AG09309 (cell line): ENCODE measurements around the gene DYNC1I1.

Experiments used
- DNase-seq: peaks from one replicate; pipeline ENCODE4 v3.0.0-alpha.2; 2010; ENCODE audit warnings: low read depth
- H3K4me3 ChIP-seq: 2 replicates; pipeline ENCODE4 v1.5.1; 2011; ENCODE audit warnings: mild to moderate bottlenecking, low read depth, low read length, moderate library complexity; ENCODE audit not compliant: control insufficient read depth
- TF ChIP-seq, protein P1 (sequence below): IDR thresholded peaks from 2 replicates; pipeline ENCODE4 v1.5.1; 2011; ENCODE audit warnings: mild to moderate bottlenecking, low read depth, low read length, inconsistent platforms; ENCODE audit not compliant: insufficient read depth, control insufficient read depth; ENCODE audit errors: missing control alignments

DYNC1I1 gene

DNA sequence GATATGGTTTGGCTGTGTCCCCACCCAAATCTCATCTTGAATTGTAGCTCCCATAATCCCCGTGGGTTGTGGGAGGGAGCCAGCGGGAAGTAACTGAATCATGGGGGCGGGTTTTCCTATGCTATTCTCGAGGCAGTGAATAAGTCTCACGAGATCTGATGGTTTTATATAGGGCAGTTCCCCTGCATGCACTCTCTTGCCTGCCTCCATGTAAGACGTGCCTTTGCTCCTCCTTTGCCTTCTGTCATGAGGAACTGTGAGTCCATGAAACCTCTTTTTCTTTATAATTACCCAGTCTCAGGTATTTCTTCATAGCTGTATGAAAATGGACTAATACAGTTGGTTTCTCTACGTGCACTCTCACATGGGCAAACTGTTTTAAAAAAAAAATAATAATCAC lies 341.8 kb downstream of the DYNC1I1 start:
- no peak for DNase-seq
- H3K4me3 ChIP-seq: no peak overlapping the region
- TF ChIP-seq, protein P1, sequence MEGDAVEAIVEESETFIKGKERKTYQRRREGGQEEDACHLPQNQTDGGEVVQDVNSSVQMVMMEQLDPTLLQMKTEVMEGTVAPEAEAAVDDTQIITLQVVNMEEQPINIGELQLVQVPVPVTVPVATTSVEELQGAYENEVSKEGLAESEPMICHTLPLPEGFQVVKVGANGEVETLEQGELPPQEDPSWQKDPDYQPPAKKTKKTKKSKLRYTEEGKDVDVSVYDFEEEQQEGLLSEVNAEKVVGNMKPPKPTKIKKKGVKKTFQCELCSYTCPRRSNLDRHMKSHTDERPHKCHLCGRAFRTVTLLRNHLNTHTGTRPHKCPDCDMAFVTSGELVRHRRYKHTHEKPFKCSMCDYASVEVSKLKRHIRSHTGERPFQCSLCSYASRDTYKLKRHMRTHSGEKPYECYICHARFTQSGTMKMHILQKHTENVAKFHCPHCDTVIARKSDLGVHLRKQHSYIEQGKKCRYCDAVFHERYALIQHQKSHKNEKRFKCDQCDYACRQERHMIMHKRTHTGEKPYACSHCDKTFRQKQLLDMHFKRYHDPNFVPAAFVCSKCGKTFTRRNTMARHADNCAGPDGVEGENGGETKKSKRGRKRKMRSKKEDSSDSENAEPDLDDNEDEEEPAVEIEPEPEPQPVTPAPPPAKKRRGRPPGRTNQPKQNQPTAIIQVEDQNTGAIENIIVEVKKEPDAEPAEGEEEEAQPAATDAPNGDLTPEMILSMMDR: no peak

DNA sequence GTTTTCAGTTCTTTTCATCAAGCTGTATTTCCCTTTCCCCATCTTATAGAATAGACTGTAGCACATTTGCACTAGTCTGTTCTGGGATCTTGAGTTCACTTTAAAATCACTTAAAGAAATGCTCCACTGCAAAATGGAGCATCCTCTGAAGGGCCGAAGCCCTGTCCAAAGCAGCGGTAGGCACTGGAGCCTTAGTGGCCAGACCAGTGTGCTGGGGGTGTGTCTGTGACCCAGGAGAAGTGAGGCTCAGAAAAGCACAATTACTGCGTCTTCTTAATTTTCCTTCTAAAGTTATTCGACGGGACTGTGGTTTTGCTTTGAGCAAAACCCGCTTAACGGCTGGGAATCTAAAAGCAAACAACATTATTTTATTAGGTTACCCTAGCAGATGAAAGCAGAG lies 343.8 kb downstream of the DYNC1I1 start:
- no peak for DNase-seq
- no peak overlapping the region for H3K4me3 ChIP-seq
- TF ChIP-seq, protein P1: no peak

DNA sequence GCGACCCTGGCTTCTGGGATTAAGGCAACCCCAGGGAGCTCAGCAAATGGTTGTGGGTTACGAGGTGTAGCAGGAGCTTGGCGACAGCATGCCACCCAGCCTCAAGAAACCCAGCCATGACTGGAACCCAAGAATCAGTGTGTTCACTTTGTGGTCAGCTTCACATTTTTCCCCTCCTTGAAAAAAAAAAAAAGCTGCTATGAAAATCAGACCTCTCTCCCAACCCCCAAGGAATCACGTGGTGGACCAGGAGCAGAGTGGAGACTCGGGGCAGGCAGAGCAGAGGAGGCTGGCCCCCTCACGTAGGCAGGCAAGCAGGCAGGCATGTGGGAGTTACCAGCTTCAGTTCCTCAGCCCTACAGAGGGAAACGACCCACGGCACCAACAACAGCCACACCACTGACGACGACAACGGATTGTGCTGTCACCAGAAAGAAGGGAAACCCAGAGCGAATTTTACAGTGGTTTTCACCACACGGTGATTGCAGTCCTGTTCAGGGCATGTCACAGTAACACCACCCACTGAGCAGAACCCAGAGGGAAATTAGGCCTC lies 346.2 kb downstream of the DYNC1I1 start:
- TF ChIP-seq, protein P1: no peak
- H3K4me3 ChIP-seq: no peak overlapping the region
- DNase-seq: no peak

DNA sequence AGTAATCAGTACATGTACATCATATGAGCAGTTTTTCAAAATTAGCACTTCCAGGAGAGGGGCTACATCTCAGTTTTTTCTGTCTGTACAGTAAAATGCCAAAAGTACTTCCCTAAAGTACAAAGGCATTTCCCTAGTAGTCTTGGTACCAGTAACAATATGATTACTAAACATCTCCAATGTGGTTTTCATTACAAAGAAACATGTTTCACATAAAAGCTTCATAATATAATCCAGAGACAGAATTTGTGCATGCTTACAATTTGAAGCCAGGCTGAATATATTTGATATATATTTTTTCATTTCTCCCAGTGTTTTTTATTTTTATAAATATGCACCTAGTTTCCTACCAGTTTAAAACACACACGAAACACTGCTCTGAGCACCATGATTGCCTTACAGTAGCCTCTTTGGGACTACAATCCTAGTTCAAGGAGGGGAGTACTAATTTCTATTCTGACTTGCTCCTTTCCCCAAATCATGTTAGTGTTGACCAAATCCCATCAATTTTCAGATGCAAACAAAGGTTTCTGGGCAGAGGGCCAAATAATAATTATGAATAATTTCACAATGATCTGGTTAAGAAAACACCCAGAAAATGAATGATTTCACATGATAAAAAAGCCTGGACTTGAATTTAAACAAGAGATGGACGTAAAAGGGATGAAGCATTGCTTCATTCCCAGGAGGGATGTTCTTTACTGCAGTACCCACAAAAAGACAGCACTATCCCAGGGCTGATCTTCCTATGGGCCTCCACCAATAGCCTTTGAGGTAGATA lies 348.3 kb downstream of the DYNC1I1 start:
- TF ChIP-seq, protein P1: no peak
- DNase-seq: no peak
- H3K4me3 ChIP-seq: no peak overlapping the region

DNA sequence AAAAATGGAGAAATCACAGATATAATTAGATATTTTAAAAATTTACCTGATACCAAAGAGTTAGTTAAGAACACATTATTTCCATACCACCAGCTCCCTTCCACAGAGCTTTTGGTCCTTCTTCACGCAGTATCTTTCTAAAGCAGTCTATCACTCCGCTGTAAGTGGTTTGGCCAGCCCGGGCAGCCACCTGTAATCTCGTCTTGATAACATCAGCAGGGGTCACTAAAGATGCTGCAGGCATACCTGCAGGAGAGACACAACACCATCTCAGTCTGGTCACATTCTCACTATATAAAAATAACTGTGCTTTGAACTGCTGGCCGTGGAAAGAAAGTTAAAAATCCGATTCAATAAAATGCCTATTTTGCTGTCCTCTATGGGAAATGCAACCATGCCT lies 349.4 kb downstream of the DYNC1I1 start:
- no peak overlapping the region for H3K4me3 ChIP-seq
- DNase-seq: no peak
- TF ChIP-seq, protein P1: no peak

DNA sequence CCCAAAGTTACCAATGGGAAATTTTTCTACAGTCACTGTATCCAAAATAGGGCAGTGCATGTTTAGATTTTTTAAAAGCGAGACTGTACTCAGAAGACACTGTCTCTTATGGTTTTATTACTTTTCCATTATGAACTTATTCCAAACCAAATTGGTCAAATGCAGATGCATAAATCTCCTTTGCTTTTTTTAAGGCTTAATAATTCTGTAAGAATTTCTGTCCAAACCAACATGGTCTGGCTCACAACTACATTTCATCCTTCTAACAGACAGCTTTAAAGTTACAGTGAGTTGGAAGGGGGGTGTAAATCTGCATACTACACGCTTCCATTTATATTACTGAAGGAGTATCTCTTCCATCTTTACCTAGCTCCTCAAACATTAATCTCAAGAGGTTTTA lies 350.4 kb downstream of the DYNC1I1 start:
- DNase-seq: no peak
- TF ChIP-seq, protein P1: no peak
- H3K4me3 ChIP-seq: no peak overlapping the region
